HG02884 (cell line): Measurements from ENCODE around the gene SIGLEC12.
A peak's percentile ranks its signal among the peaks of the same experiment; 100 is the strongest.
"Not testable (repeated sequence)": the region's sequence is repeated elsewhere in the genome, so short reads cannot be mapped to it uniquely, and the experiment has no call there.

ENCODE experiments used
- ATAC-seq: cut with Tn5 transposase; IDR thresholded peaks from one replicate; pipeline ENCODE4 v1.9.1; 2021; ENCODE audit warnings: mild to moderate bottlenecking, moderate library complexity; ENCODE audit not compliant: unreplicated experiment

SIGLEC12 gene

GRCh38 chr19:51460164-51460992 is 41.2 kb downstream of the SIGLEC12 start:
- no peak for ATAC-seq

GRCh38 chr19:51458899-51459505 is 42.6 kb downstream of the SIGLEC12 start:
- ATAC-seq, result no peak

- no peak for ATAC-seq
These were observed 43.5 kb downstream of the SIGLEC12 start, which contains the start of gene SIGLEC8 for GRCh38 chr19:51458051-51458645. TSS of gene SIGLEC8 (minus strand) at chr19:51458454. CDS start at chr19:51458387, 67 bp downstream.

- no peak for ATAC-seq
These were observed 44.1 kb downstream of the SIGLEC12 start for GRCh38 chr19:51457351-51458013.

GRCh38 chr19:51456541-51457290 is 44.9 kb downstream of the SIGLEC12 start:
- ATAC-seq, result no peak

GRCh38 chr19:51450730-51451307 is 50.8 kb downstream of the SIGLEC12 start:
- ATAC-seq, result no peak

GRCh38 chr19:51448411-51449016 is 53.1 kb downstream of the SIGLEC12 start:
- no peak for ATAC-seq

- ATAC-seq, result no peak
These were observed 53.6 kb downstream of the SIGLEC12 start for GRCh38 chr19:51448011-51448410.

- not testable (repeated sequence) for ATAC-seq
These were observed 54.1 kb downstream of the SIGLEC12 start for GRCh38 chr19:51447510-51447909.

- peak; percentile 90 for ATAC-seq
These were observed 59.9 kb downstream of the SIGLEC12 start for GRCh38 chr19:51441410-51442390.
